ENCODE results near the gene MRPS18A.
A peak's percentile ranks its signal among the peaks of the same experiment; 100 is the strongest.

The MRPS18A gene

DNA sequence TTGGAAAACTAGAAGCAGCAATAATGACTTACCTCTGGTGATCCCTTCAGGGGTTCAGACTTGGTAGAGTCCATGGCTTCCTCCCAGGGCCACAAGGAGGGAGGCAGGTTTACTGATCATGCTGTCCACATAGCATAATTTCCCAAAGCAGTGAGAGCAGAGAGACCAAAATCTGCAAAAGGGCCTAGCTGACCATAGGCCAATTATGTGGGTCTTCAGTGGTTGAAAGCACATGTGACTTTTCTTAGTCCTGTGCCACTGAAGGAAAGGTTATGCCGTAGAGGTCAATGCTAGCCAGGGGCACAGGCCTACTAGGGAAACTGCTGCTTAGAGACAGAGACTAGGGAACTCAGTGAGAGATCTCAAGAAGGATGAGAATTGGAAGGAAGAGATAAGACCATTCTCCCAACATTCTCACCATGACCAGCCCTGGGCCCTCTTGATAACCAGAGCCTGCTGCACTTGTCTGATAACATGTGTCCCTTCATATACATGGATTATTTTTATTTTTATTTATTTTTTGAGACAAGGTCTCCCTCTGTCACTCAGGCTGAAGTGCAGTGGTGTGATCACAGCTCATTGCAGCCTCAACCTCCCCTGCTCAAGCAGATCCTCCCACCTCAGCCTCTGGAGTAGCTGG lies 56.5 kb downstream of the MRPS18A start:
- DNase-seq, result no peak

DNA sequence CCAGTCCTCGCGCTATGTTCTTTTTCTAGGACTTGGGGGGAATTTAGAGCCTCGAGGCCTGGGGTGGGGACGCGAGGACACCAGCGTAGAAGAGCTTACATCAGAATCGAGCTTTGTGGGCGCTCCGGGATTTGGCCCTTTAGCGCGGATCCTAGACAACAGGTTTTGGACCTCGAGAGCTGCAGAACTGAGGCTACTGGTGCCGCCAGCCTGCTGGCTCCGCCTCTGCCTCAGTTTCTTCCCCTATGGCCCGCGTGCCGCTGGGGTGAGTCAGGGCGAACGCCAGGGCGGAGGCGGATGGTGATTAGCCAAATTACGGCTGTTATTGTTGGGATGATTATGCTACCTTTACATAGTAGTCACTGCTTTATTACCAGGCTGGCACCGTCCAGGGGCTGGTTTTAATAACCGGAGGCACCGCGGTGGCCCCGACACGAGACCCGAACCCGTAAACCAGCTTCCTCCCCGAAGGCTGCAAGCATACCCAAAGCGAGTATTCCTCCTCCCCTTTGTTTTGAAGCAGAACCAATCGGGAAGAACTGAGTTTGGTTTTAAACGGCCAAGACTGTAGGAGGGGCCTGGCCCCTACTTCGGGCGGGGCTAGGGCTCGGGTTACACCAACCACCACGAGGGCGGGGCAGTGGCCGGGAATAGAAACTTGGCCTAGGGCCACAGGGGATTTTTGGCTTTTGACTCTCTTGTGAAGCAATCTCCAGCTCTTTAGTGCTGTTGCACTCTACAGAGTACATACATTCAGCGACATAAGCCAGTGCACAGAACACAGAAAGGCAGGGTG lies 57.9 kb downstream of the MRPS18A start:
- DNase-seq, result peak; percentile 77

DNA sequence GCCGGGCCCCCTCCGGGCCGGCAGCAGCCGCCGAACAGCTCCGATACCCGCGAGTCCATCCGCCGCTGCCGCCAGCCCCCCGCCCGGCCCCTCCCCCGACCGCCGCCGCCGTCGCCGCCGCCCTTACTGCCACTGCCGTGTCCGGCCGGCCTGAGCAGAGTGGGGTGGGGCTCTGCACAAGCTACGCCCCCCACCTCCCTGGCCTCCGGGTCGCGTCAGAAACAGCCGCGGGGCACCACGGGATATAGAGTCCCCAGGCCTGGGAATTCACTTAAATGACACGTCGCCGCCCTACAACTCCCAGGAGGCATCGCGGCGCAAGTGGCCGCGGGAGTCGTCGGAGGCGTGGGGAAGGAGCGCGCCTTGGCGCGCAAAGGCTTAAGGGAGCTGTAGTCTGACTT lies 58.5 kb downstream of the MRPS18A start, which contains the start of gene GTPBP2:
GTPBP2 (minus strand) TSS at position 161 of the 401 bp plus-strand sequence; CDS start at position 59, 102 bp downstream.
- DNase-seq, result peak; percentile 94

DNA sequence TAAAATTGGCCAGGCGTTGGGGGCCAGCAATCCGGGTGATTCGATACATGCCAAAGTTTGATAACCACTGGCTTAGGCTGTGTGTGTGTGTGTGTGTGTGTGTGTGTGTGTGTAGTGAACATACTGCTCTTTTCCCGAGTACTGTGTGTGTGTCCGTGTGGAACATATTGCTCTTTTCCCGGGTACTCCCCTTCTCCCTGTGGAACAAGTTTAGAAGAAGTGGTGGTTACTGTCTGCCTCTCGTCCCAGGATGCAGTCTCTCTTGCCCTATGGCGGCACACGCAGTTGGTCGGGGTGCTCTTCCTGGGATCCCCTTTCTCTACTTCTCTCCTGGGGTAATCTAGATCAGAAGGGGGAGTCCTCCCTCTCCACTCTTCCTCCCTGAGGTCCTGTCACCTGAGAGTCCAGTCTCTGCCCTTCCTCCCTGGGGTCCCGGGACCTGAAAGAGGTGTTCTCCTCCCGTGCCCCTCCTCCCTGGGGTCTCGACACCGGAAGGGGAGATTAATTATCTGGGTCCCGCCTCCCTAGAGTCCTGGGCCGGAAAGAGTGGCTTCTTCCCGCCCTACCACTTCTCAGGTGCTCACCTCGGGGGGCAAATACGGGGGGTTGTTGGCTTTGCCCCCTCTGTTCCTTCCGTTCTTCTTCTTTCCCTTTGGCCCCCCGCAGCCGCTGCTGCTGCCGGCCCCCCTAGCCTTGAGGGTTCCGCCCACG lies 59.0 kb downstream of the MRPS18A start:
- DNase-seq, result peak; percentile 38

DNA sequence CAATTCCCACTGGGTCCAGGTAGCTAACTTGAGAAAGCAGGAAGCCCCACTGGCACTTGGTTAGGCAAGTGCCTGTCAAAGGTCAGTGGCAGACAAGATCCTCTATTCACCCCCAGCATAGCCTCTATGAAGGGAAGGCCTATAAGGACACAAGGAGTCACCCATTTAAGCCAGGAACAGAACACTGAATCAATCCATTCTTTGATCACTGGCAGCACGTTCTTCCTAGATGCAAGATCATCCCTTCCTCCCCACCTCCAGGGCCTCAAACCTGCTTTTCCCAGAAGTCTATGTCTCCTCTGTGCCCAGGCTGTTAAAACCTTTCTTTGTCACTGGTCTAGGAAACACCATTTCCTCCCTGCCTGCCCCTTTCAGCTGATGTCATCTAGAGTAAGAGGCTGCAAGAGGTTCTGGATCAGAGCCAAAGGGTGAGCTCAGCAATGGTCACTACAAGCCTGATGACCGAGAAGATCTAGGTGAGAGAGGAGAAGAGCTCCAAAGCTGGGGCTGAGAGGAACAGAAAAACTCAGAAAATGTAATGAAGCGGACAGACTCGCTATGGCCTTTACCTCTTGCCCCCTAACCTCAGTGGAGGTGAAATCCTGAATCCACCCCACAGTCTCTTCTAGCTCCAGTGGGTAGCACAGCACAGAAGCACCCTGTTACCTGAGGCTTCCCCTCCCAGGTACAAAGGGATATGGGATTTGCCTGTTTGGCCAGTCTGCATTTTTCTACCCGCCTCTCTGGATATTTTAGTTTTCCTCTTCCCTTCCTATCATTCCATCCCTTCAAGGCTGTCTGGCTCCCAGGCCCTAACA lies 60.4 kb downstream of the MRPS18A start:
- no peak for DNase-seq

- no peak for DNase-seq
Observed at GRCh38 chr6:43625393-43625992, 62.1 kb downstream of the MRPS18A start.

DNA sequence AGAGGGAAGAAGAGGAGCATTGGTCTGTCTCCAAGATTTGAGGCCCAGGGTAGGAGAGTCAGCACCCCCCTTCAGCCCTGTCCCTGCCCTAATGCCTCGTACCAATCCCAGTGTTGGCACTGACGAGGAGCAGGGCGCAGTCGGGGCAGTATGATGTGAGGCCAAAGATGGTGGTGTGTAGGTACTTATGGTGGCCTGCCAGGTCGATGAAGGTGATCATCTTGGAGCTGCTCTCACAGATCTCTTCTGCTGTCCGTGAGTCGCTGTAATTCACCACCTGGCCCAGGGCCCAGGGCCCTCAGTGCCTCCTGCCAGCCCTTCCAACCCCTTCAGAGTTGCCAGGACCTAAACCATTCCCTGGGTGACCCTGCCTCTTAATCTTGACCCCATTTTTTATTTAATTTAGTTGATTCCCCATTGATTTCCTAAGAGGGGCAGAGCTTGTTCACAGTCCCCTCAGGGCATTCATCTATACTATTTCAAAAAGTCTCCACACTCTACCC lies 62.8 kb downstream of the MRPS18A start:
- no peak for DNase-seq

DNA sequence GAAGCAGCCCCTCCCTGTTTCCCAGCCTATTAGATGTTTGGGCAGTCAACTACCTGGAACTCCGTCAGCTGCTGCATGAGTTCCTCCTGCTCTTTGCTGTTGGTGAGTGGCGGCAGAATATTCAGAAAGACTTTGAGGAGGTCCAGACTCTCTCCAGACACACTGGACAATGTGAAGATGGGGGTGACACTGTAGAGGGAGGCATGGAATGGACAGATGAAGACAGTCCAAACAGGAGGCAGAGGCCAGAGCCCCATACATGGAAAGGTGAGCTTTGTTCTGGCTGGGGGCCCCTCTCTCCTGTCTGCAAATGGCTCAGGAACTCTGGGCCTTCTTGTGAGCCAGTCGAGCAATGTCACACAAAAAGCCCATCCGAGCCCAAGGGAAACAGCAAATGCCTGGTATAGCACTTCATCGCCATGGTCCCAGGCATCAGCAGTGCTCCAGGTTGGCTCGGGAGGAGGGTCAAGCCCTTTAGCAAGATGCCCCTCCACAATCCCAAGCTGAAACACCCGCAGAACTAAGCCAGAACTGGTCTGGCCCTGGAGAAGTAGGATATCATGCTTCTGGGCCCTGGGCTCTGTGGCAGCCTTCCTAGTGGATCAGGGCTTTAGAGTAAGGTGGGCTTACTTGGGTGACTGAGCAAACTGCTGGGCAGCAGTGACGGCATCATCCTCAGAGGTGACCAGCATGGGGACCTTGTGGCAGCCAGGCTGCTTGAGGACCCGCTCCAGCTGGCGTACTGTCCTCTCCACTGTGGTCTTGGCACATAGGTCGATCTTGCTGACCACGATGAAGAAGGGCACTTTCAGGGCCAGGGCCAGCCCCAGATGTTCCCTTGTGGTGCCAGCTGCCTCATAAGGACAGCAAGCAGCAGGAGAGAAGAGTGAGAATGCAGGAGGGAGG lies 63.5 kb downstream of the MRPS18A start:
- no peak for DNase-seq

GRCh38 chr6:43622541-43622940 lies 65.0 kb downstream of the MRPS18A start:
- no peak for DNase-seq

- no peak for DNase-seq
Observed at GRCh38 chr6:43621836-43622180, 65.8 kb downstream of the MRPS18A start.

Data from activated effector memory CD4-positive, alpha-beta T cell treated with Interleukin-2 at 50 U/mL for 16 hours (primary cell).